HG03196 (cell line): ENCODE measurements around the gene FRMD1.

Experiments
- ATAC-seq: cut with Tn5 transposase; IDR thresholded peaks from one replicate; pipeline ENCODE4 v1.9.1; 2021; ENCODE audit not compliant: unreplicated experiment

Gene FRMD1

DNA sequence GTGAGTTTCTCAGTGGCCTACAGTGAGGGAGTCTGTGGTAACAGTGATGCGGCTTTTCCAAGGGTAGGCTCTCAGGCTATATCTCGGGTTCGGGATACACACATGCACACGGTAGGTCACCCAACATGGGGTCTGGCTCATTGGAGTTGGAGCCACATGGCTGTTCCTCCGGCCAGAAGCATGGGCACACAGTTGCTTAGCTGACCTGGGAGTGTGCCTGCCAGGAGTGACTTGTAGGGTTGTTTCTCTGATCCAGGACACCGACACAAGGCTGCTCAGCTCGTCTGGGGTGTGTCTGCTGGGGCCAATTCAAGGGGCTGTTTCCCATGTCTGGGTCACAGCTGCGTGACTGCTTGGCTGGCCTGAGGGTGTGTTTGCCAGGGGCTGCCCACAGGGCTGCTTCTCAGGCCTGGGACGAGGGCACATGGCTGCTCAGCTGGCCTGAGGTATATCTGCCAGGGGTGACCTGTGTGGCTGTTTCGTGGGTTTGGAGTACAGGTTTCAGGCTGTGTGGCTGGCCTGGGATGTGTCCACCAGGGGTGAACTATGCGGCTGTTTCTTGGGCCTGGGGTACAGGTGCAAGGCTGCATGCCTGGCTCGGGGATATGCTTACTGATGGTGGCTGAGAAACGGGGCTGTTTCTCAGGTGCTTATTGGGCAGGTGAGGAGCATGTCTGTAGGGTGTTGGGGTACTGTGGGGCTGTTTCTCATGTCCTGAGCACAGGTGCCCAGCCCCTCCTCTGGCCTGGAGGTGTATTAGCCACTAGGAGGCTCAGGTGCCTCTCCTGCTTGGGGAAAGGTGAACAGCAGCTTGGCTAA lies 66.4 kb downstream of the FRMD1 start:
- ATAC-seq, result no peak

DNA sequence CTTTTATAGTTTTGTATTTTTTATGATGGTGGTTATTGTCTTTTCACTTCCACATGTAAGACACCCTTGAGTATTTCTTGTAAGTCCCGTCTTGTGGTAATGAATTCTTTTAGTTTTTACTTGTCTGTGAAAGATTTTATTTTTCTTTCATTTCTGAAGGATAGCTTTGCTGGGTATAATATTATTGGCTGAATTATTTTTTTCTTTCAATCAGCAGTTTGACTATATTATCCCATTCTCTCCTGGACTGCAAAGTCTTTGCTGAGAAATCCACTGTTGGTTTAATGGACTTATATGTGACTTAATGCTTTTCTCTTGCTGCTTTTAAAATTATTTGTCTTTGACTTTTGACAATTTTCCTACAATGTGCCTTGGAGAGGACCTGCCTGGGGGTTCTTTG lies 67.7 kb downstream of the FRMD1 start:
- no peak for ATAC-seq

DNA sequence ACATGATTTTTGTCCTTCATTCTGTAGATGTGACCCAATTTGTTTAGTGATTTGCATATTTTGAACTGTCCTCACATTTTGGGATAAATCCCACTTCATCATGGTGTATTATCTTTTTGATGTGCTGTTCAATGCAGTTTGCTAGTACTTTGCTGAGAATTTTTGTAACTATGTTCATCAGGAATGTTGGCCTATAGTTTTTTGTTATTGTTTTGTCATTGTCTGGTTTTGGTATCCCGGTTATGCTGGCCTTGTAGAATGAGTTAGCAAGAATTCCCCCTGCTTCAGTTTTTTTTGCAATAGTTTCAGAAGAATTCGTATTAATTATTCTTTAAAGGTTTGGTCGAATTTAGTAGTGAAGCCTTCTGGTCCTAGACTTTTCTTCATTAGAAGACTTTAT lies 69.7 kb downstream of the FRMD1 start:
- no peak for ATAC-seq

DNA sequence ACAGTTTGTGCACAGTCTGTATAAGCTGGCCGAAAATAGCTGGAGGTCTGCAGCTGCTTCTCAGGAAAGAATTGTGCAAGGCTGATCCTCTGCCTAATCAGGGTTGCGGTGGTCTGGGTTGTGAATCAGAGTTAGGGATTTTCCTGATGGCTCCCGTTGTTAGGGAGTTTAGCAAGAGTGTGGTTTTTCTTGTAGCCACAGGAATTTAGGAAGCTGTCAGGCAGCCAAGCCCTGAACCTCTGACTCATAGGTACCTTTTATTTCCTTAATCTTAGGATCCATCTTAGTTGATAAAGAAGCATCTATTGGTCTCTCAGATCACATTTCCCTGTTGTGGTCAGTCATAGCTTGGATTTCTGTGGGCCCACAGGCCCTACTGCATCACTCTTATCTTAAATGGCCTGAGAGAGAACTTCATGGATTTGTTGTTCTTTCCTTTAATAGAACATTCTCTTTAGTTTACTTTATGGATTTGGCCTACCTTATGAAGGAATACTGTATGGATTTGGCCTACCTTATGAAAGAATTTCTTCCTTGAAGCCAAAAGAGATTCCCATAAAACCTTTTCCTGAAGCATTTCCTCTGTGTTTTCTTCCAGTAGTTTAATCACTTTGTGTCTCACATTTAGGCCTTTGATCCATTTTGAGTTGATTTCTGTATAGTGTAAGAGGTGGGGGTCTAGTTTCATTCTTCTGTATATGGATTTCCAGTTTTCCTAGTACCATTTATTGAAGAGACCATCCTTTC lies 71.2 kb downstream of the FRMD1 start:
- no peak for ATAC-seq

DNA sequence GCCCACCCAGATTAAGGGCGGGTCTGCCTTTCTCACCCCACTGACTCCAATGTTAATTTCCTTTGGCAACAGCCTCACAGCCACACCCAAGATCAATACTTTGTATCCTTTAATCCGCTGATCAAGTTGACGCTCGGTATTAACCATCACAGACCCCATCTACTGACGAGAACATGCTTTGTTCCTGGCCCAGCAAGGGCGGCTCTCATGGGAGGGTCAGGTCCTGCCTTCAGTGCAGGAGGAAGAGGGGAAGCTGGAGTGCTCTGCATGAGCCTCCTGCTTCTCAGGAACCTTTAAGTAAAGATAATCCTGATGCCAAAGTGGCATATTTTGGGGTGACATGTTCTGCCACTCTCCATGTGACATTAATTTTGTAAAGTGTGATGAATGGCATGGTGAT lies 73.2 kb downstream of the FRMD1 start:
- no peak for ATAC-seq

DNA sequence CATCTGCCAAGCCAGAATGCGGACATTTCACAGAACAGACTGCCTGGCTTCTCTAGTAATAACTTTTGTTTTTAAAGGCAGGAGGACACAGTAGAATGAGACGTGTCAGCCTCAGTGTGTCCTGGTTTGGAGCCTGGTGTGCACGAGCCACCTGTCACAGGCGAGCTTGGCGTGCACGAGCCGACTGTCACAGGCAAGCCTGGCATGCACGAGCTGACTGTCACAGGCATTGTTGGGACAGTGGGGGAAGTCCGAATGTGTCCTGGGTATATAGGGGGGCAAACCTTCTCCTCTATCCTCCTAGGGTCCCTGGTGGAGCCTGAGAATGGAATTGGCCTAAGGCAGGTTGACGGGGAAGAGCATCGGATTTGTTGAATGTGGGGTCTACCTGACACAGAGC lies 74.1 kb downstream of the FRMD1 start:
- no peak for ATAC-seq

DNA sequence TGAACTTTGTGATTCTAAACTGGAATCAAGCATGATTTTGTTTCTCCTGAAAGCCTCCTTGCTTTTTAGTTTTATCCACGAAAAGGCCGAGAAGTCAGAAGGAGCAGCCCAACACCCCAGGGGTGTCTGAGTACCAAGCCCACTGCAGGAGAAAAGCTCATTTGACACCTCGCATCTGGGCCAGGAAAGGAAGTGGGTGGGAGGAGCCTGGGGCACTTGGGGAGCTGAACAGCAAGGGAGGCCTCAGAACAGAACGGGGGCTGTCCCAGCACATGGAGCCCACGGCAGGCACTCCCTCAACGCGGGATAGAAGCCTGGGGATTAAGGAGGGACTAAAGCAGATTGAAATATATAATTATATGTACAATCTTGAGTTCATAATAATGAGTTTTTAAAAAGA lies 75.0 kb downstream of the FRMD1 start:
- ATAC-seq, result no peak
